ENCODE data around the gene RNF181. TPM values are rescaled to one million over a fixed set of nuclear protein-coding genes. Genes with fewer than 3 reads are reported as not detected.

Gene RNF181
- total RNA-seq, 1 experiment from 2014 or later = 77.5 TPM

DNA sequence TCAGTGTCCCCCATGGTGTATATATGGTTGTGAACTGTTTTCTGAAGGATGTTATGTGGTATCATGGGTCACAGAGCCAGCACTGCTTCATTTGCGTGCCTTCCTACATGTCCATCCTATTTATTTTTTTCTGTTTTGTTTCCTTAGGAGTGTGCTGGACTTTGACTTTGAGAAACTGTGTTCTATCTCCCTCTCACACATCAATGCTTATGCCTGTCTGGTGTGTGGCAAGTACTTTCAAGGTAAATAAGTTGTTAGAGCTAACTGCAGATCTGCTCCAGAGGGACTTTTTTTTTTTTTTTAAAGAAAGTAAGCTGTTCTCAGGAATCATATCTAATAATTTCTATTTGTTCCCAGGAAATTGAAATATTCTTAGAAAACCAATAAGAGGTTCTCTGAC is 25.8 kb downstream of the RNF181 start:
- Histone ChIP-seq H3K27me3 (ENCODE audit: insufficient read depth, low read length) (no peaks in the 10 kb centered on the region), H3K36me3 (ENCODE audit: control insufficient read depth in 1 of 2, insufficient read depth in 2 of 2, low read length in 2 of 2) (peaks cover 57 to 65% of the 10 kb centered on the region in 2 experiments), H2AFZ (ENCODE audit: low read depth, low read length, poor library complexity, severe bottlenecking) (no peak overlapping the region), H3K9ac (ENCODE audit: low read length) (no peak overlapping the region), H3K4me1 (ENCODE audit: control insufficient read depth in 1 of 2, insufficient read depth in 2 of 2, low read length in 2 of 2) (peaks cover 8 to 11% of the 10 kb centered on the region in 2 experiments; a peak in 3 of 4 replicates), H3K9me2 (ENCODE audit: insufficient read depth) (no peaks in the 10 kb centered on the region), H3K27ac (ENCODE audit: low read depth, low read length) (no peak overlapping the region), H3K9me3 (ENCODE audit: control insufficient read depth in 1 of 2, insufficient read depth in 1 of 2, low read depth in 1 of 2, low read length in 2 of 2) (no peaks in the 10 kb centered on the region), H3K4me3 (replicated peaks in 1 of 2; ENCODE audit: low read depth in 1 of 2, low read length in 2 of 2) (no peak overlapping the region), H3K4me2 (ENCODE audit: low read length) (no peak overlapping the region), H4K20me1 (ENCODE audit: insufficient read depth) (no peaks in the 10 kb centered on the region), H3K79me2 (ENCODE audit: insufficient read depth, low read length) (peaks cover 85% of the 10 kb centered on the region)
- ATAC-seq (no peak), DNase-seq (ENCODE audit: low read depth, low spot score) (no peak)
- no TSS peak for BruUV-seq (replicated peaks)
- ChIA-PET POLR2A (no interaction called here), RAD21 (ENCODE audit: low non-redundant PET in 1 of 2, low total read pairs in 2 of 2, uncharacterized antibody in 2 of 2, unreplicated experiment in 2 of 2) (no interaction called here), CTCF (interaction anchor here (1.9 to 2.0 kb wide), 2 partner anchors 16 to 17 kb away, joined by 7 to 12 read pairs; no protein-coding TSS in a partner anchor)
- TF ChIP-seq POLR2AphosphoS5 (IDR thresholded peaks at IDR 0.05; ENCODE audit: low read depth, low read length) (no peak), ZFX (IDR thresholded peaks at IDR 0.05) (no peak), CBX3 (IDR thresholded peaks at IDR 0.05; ENCODE audit: low read depth) (no peak), RAD21 (IDR thresholded peaks at IDR 0.05; ENCODE audit: low read depth) (no peak), EGR1 (IDR thresholded peaks at IDR 0.05; ENCODE audit: low read depth) (no peak), REST (IDR thresholded peaks at IDR 0.05; ENCODE audit: low read depth) (no peak), EZH2 (IDR thresholded peaks at IDR 0.05) (no peak), SIN3A (IDR thresholded peaks at IDR 0.05; ENCODE audit: low read depth) (no peak), CEBPB (IDR thresholded peaks at IDR 0.05; ENCODE audit: low read depth) (no peak), JUND (IDR thresholded peaks at IDR 0.05) (no peak), SP1 (IDR thresholded peaks at IDR 0.05; ENCODE audit: low read depth) (no peak), EZH2phosphoT487 (IDR thresholded peaks at IDR 0.05; ENCODE audit: borderline replicate concordance) (no peak), TCF7L2 (IDR thresholded peaks at IDR 0.05; ENCODE audit: borderline replicate concordance, extremely low read depth, insufficient read depth, insufficient read length) (no peak), ZNF274 (IDR thresholded peaks at IDR 0.05; ENCODE audit: low read depth, low read length) (no peak), ZBTB33 (IDR thresholded peaks at IDR 0.05; ENCODE audit: extremely low read depth, insufficient replicate concordance, low read length) (no peak), YY1 (IDR thresholded peaks at IDR 0.05; ENCODE audit: extremely low read depth, insufficient replicate concordance, low read depth, low read length) (no peak), POLR2A (IDR thresholded peaks at IDR 0.05; ENCODE audit: borderline replicate concordance, extremely low read depth, insufficient read depth, insufficient read length) (no peak)
- TF ChIP-seq, protein P1, sequence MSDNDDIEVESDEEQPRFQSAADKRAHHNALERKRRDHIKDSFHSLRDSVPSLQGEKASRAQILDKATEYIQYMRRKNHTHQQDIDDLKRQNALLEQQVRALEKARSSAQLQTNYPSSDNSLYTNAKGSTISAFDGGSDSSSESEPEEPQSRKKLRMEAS (IDR thresholded peaks at IDR 0.05) = no peak
- TF ChIP-seq, protein P2, sequence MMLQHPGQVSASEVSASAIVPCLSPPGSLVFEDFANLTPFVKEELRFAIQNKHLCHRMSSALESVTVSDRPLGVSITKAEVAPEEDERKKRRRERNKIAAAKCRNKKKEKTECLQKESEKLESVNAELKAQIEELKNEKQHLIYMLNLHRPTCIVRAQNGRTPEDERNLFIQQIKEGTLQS (IDR thresholded peaks at IDR 0.05) = no peak
- TF ChIP-seq, protein P3, sequence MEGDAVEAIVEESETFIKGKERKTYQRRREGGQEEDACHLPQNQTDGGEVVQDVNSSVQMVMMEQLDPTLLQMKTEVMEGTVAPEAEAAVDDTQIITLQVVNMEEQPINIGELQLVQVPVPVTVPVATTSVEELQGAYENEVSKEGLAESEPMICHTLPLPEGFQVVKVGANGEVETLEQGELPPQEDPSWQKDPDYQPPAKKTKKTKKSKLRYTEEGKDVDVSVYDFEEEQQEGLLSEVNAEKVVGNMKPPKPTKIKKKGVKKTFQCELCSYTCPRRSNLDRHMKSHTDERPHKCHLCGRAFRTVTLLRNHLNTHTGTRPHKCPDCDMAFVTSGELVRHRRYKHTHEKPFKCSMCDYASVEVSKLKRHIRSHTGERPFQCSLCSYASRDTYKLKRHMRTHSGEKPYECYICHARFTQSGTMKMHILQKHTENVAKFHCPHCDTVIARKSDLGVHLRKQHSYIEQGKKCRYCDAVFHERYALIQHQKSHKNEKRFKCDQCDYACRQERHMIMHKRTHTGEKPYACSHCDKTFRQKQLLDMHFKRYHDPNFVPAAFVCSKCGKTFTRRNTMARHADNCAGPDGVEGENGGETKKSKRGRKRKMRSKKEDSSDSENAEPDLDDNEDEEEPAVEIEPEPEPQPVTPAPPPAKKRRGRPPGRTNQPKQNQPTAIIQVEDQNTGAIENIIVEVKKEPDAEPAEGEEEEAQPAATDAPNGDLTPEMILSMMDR (IDR thresholded peaks at IDR 0.05 in 2 of 3, conservative IDR thresholded peaks at IDR 0.05 in 1 of 3; ENCODE audit: borderline replicate concordance in 1 of 3, insufficient read depth in 1 of 3, low read depth in 2 of 3, low read length in 2 of 3) = no peak
- intact Hi-C loops (cut with micrococcal nuclease) = no loop called here
